Mesenchymal stem cell (in vitro differentiated cells and primary cell): ENCODE results near the gene HS2ST1.

Experiments used
- DNase-seq: peaks from one replicate; pipeline ENCODE4 v3.0.0-alpha.2; 2013
- H2AFZ ChIP-seq: one replicate; pipeline ENCODE4 v1.6.1; 2013; ENCODE audit warnings: low read depth, mild to moderate bottlenecking, control low read depth, inconsistent platforms, low read length, moderate library complexity
- H2AK5ac ChIP-seq: 2 replicates; pipeline ENCODE4 v1.6.1; 2013; ENCODE audit warnings: low read length, moderate library complexity, mild to moderate bottlenecking, inconsistent platforms; ENCODE audit not compliant: severe bottlenecking
- H2BK120ac ChIP-seq: one replicate; pipeline ENCODE4 v1.6.1; 2013; ENCODE audit warnings: low read depth, mild to moderate bottlenecking, inconsistent platforms, low read length, moderate library complexity
- H2BK12ac ChIP-seq, 2 experiments: one replicate each; pipeline ENCODE4 v1.6.1; 2013; ENCODE audit warnings: inconsistent platforms in 2 of 2, low read length in 2 of 2, mild to moderate bottlenecking in 2 of 2, moderate library complexity in 2 of 2, control low read depth in 1 of 2
- H2BK15ac ChIP-seq: one replicate; pipeline ENCODE4 v1.6.1; 2013; ENCODE audit warnings: mild to moderate bottlenecking, low read depth, inconsistent platforms; ENCODE audit not compliant: poor library complexity, severe bottlenecking
- H2BK5ac ChIP-seq: 2 replicates; pipeline ENCODE4 v1.6.1; 2013; ENCODE audit warnings: low read depth, mild to moderate bottlenecking, low read length, control low read depth, inconsistent platforms; ENCODE audit not compliant: poor library complexity, severe bottlenecking
- H3K14ac ChIP-seq, 2 experiments: one replicate each; pipeline ENCODE4 v1.6.1; 2013; ENCODE audit warnings: inconsistent platforms in 2 of 2, low read length in 2 of 2, control low read depth in 1 of 2, mild to moderate bottlenecking in 1 of 2, moderate library complexity in 1 of 2
- H3K18ac ChIP-seq, 2 experiments: one replicate each; pipeline ENCODE4 v1.6.1; 2013; ENCODE audit warnings: inconsistent platforms in 2 of 2, low read length in 2 of 2, control low read depth in 1 of 2, low read depth in 1 of 2, mild to moderate bottlenecking in 1 of 2
- H3K23ac ChIP-seq, 2 experiments: one replicate each; pipeline ENCODE4 v1.6.1; 2013; ENCODE audit warnings: inconsistent platforms in 2 of 2, low read length in 2 of 2, mild to moderate bottlenecking in 2 of 2, moderate library complexity in 2 of 2, control low read depth in 1 of 2
- H3K27ac ChIP-seq: 2 replicates; pipeline ENCODE4 v1.5.1; 2013; ENCODE audit warnings: mild to moderate bottlenecking, moderate library complexity, low read length, control low read depth, inconsistent platforms; ENCODE audit not compliant: poor library complexity, severe bottlenecking
- H3K27me3 ChIP-seq, 2 experiments: 2 replicates each; pipeline versions ENCODE4 v1.6.1 to v1.7.0; 2013; ENCODE audit warnings: low read length in 2 of 2, mild to moderate bottlenecking in 2 of 2, moderate library complexity in 2 of 2, control low read depth in 1 of 2, inconsistent platforms in 1 of 2; ENCODE audit not compliant: control insufficient read depth in 1 of 2, insufficient read depth in 1 of 2
- H3K36me3 ChIP-seq, 2 experiments: 2 replicates each; pipeline versions ENCODE4 v1.6.1 to v1.7.0; 2013; ENCODE audit warnings: low read length in 2 of 2, control low read depth in 1 of 2, inconsistent platforms in 1 of 2, low read depth in 1 of 2, mild to moderate bottlenecking in 1 of 2; ENCODE audit not compliant: insufficient read depth in 2 of 2, control insufficient read depth in 1 of 2
- H3K4ac ChIP-seq, 2 experiments: one replicate each; pipeline ENCODE4 v1.6.1; 2013; ENCODE audit warnings: inconsistent platforms in 2 of 2, low read length in 2 of 2, mild to moderate bottlenecking in 2 of 2, moderate library complexity in 2 of 2, control low read depth in 1 of 2, low read depth in 1 of 2
- H3K4me1 ChIP-seq: 2 replicates; pipeline ENCODE4 v1.6.1; 2013; ENCODE audit warnings: low read depth, low read length, control low read depth; ENCODE audit not compliant: control insufficient read depth, insufficient read depth
- H3K4me2 ChIP-seq: 2 replicates; pipeline ENCODE4 v1.6.1; 2013; ENCODE audit warnings: low read length, mild to moderate bottlenecking, inconsistent platforms; ENCODE audit not compliant: poor library complexity, severe bottlenecking
- H3K4me3 ChIP-seq, 2 experiments: 2 replicates each; pipeline versions ENCODE4 v1.5.1 to v1.7.0; 2013; ENCODE audit warnings: low read length in 2 of 2, mild to moderate bottlenecking in 2 of 2, control low read depth in 1 of 2, low read depth in 1 of 2; ENCODE audit not compliant: insufficient read depth in 1 of 2
- H3K79me1 ChIP-seq: replicated peaks from 2 replicates; pipeline ENCODE4 v1.6.1; 2013; ENCODE audit warnings: mild to moderate bottlenecking, control low read depth, low read length, inconsistent platforms; ENCODE audit not compliant: poor library complexity, severe bottlenecking
- H3K9ac ChIP-seq: 2 replicates; pipeline ENCODE4 v1.7.0; 2013; ENCODE audit warnings: mild to moderate bottlenecking, low read length, moderate library complexity
- H3K9me3 ChIP-seq: 2 replicates; pipeline ENCODE4 v1.7.0; 2013; ENCODE audit warnings: mild to moderate bottlenecking, low read length; ENCODE audit not compliant: control insufficient read depth
- H4K8ac ChIP-seq: one replicate; pipeline ENCODE4 v1.6.1; 2013; ENCODE audit warnings: inconsistent platforms, mild to moderate bottlenecking, low read length, moderate library complexity
- H4K91ac ChIP-seq: one replicate; pipeline ENCODE4 v1.6.1; 2013; ENCODE audit warnings: mild to moderate bottlenecking, low read length, inconsistent platforms
- WGBS: methylation state at CpG from one replicate; pipeline ENCODE4 v1.1.7; 2013; ENCODE audit warnings: mixed read lengths; 5-methylcytosine and 5-hydroxymethylcytosine counted together

The HS2ST1 gene

GRCh38 chr1:86998727-86999126 lies 84.3 kb downstream of the HS2ST1 start:
- peaks cover 10% of the 10 kb centered on the region for H3K79me1 ChIP-seq
- H3K18ac ChIP-seq, result no peak overlapping the region
- no peak overlapping the region for H3K27ac ChIP-seq
- H3K9me3 ChIP-seq, result no peaks in the 10 kb centered on the region
- no peak overlapping the region for H3K23ac ChIP-seq
- H3K4me1 ChIP-seq, result no peaks in the 10 kb centered on the region
- no peak for DNase-seq
- H3K27me3 ChIP-seq, result no peaks in the 10 kb centered on the region
- no peak overlapping the region for H2AK5ac ChIP-seq
- H3K4me2 ChIP-seq, result no peak overlapping the region
- no peak overlapping the region for H2BK120ac ChIP-seq
- no peak overlapping the region for H3K4me3 ChIP-seq
- no peak overlapping the region for H3K4ac ChIP-seq
- H3K14ac ChIP-seq, result no peak overlapping the region
- no peak overlapping the region for H4K91ac ChIP-seq
- no peak overlapping the region for H2AFZ ChIP-seq
- no peak overlapping the region for H3K9ac ChIP-seq
- no peak overlapping the region for H2BK12ac ChIP-seq
- H2BK5ac ChIP-seq, result no peak overlapping the region
- H4K8ac ChIP-seq, result no peak overlapping the region
- H3K36me3 ChIP-seq, result peaks cover 0 to 5% of the 10 kb centered on the region in 2 experiments
- no peak overlapping the region for H2BK15ac ChIP-seq

- Histone ChIP-seq H3K27me3 (no peaks in the 10 kb centered on the region), H2BK5ac (no peak overlapping the region), H2AFZ (no peak overlapping the region), H2BK12ac (no peak overlapping the region), H3K9ac (no peak overlapping the region), H3K79me1 (peaks cover 12% of the 10 kb centered on the region), H3K36me3 (peaks cover 0 to 5% of the 10 kb centered on the region in 2 experiments), H2BK120ac (no peak overlapping the region), H3K27ac (no peak overlapping the region), H3K14ac (no peak overlapping the region), H3K23ac (no peak overlapping the region), H3K9me3 (no peaks in the 10 kb centered on the region), H2BK15ac (no peak overlapping the region), H2AK5ac (no peak overlapping the region), H3K18ac (no peak overlapping the region), H3K4ac (no peak overlapping the region), H4K91ac (no peak overlapping the region), H3K4me2 (no peak overlapping the region), H3K4me1 (no peaks in the 10 kb centered on the region), H3K4me3 (no peak overlapping the region), H4K8ac (no peak overlapping the region)
- no CpG with 5 or more reads among the region's 2 CpGs for WGBS
- no peak for DNase-seq
These were observed 86.0 kb downstream of the HS2ST1 start for GRCh38 chr1:87000460-87000859.

GRCh38 chr1:87004857-87005256 lies 90.4 kb downstream of the HS2ST1 start:
- no peak overlapping the region for H2BK15ac ChIP-seq
- H3K36me3 ChIP-seq, result no peaks in the 10 kb centered on the region
- H4K8ac ChIP-seq, result no peak overlapping the region
- no peak overlapping the region for H4K91ac ChIP-seq
- no peak overlapping the region for H2AK5ac ChIP-seq
- H3K27me3 ChIP-seq, result no peaks in the 10 kb centered on the region
- no CpG with 5 or more reads among the region's 1 CpG for WGBS
- no peak overlapping the region for H3K4me3 ChIP-seq
- no peak overlapping the region for H3K9ac ChIP-seq
- H3K79me1 ChIP-seq, result peaks cover 13% of the 10 kb centered on the region
- no peak overlapping the region for H3K4me2 ChIP-seq
- H3K14ac ChIP-seq, result no peak overlapping the region
- H2BK120ac ChIP-seq, result no peak overlapping the region
- no peak overlapping the region for H3K27ac ChIP-seq
- H3K9me3 ChIP-seq, result no peaks in the 10 kb centered on the region
- no peak overlapping the region for H3K23ac ChIP-seq
- H2AFZ ChIP-seq, result no peak overlapping the region
- H3K4me1 ChIP-seq, result no peaks in the 10 kb centered on the region
- no peak overlapping the region for H3K18ac ChIP-seq
- H3K4ac ChIP-seq, result no peak overlapping the region
- H2BK12ac ChIP-seq, result no peak overlapping the region
- no peak overlapping the region for H2BK5ac ChIP-seq
- no peak for DNase-seq

- H3K23ac ChIP-seq, result no peak overlapping the region
- H3K79me1 ChIP-seq, result peaks cover 10% of the 10 kb centered on the region
- H3K9ac ChIP-seq, result no peak overlapping the region
- H3K27ac ChIP-seq, result no peak overlapping the region
- no peak overlapping the region for H2BK5ac ChIP-seq
- H3K18ac ChIP-seq, result no peak overlapping the region
- H2BK12ac ChIP-seq, result no peak overlapping the region
- H2AFZ ChIP-seq, result no peak overlapping the region
- H3K4ac ChIP-seq, result no peak overlapping the region
- no peaks in the 10 kb centered on the region for H3K4me1 ChIP-seq
- no peak overlapping the region for H2BK15ac ChIP-seq
- H4K8ac ChIP-seq, result no peak overlapping the region
- no peak overlapping the region for H4K91ac ChIP-seq
- H3K9me3 ChIP-seq, result peaks cover 4% of the 10 kb centered on the region
- no peak overlapping the region for H2BK120ac ChIP-seq
- no peaks in the 10 kb centered on the region for H3K36me3 ChIP-seq
- H3K27me3 ChIP-seq, result no peaks in the 10 kb centered on the region
- no peak overlapping the region for H3K4me3 ChIP-seq
- H2AK5ac ChIP-seq, result no peak overlapping the region
- no peak overlapping the region for H3K4me2 ChIP-seq
- no peak overlapping the region for H3K14ac ChIP-seq
- WGBS, result 100% methylated on average over 1 of the region's 1 CpG
- no peak for DNase-seq
These were observed 92.9 kb downstream of the HS2ST1 start for GRCh38 chr1:87007323-87007722.
